Panc1 (cell line): ENCODE data around the gene LRP1B.

Experiments used
- CTCF ChIP-seq: fragments of 450-650 bp; IDR thresholded peaks from 2 replicates; pipeline ENCODE4 v1.5.1; 2017; ENCODE audit warnings: mild to moderate bottlenecking
- POLR2AphosphoS5 ChIP-seq: IDR thresholded peaks from 2 replicates; pipeline ENCODE4 v1.6.1; 2012; ENCODE audit warnings: mild to moderate bottlenecking, low read depth, low read length, moderate library complexity
- REST ChIP-seq, 2 experiments: IDR thresholded peaks; 2 replicates each; pipeline ENCODE4 v1.6.1; 2011 to 2012; ENCODE audit warnings: low read depth in 2 of 2, control low read depth in 1 of 2, low read length in 1 of 2, mild to moderate bottlenecking in 1 of 2, moderate library complexity in 1 of 2; ENCODE audit not compliant: insufficient read depth in 1 of 2

- TF ChIP-seq CTCF (no peak), POLR2AphosphoS5 (no peak), REST (IDR thresholded peaks at IDR 0.05; ENCODE audit: insufficient read depth in 1 of 2, low read depth in 2 of 2, low read length in 1 of 2) (no peak)
These were observed 596.0 kb downstream of the LRP1B start for GRCh38 chr2:141534666-141535362.
